Panc1 (cell line): ENCODE results near the gene ACSM4. TPM values are rescaled to one million over a fixed set of nuclear protein-coding genes. Genes with fewer than 3 reads are reported as not detected.

Experiments used
- ATAC-seq: fragments of 200-7000 bp; cut with Tn5 transposase; 2 replicates; pipeline ENCODE4 v1.9.1; 2020; ENCODE audit warnings: mild to moderate bottlenecking, moderate library complexity
- BruUV-seq: library from RNA; stranded (reverse); fragments of 400-500 nt; replicated peaks from 2 replicates; lab custom pipeline; 2021; lab: Mats Ljungman, UMichigan
- CTCF ChIA-PET: fragments of 300-600 bp; sonication (Branson Sonifier 250); formaldehyde crosslinking; loops from one replicate; lab custom pipeline; 2022; ENCODE audit warnings: antibody characterized with exemption; lab: Charles Lee
- POLR2A ChIA-PET: fragments of 300-600 bp; sonication (Branson Sonifier 250); formaldehyde crosslinking; loops from one replicate; lab custom pipeline; 2022; ENCODE audit warnings: antibody characterized with exemption; lab: Charles Lee
- DNase-seq: peaks from one replicate; pipeline ENCODE4 v3.0.0-alpha.2; 2010; ENCODE audit warnings: low read depth, low spot score
- H3K27ac ChIP-seq: 2 replicates; pipeline ENCODE4 v1.5.1; 2011; ENCODE audit warnings: mild to moderate bottlenecking, low read length, inconsistent platforms
- H3K27me3 ChIP-seq: fragments of 200-500 bp; sonication (Bioruptor generic); 2 replicates; pipeline ENCODE4 v1.6.0; 2014; ENCODE audit warnings: low read length, inconsistent platforms; ENCODE audit not compliant: control insufficient read depth, insufficient read depth
- H3K36me3 ChIP-seq: fragments of 200-500 bp; sonication (Bioruptor generic); 2 replicates; pipeline ENCODE4 v1.5.1; 2014; ENCODE audit warnings: inconsistent platforms, mild to moderate bottlenecking, low read length, moderate library complexity; ENCODE audit not compliant: control insufficient read depth, insufficient read depth
- H3K4me1 ChIP-seq: 2 replicates; pipeline ENCODE4 v1.5.1; 2011; ENCODE audit warnings: inconsistent platforms, mild to moderate bottlenecking, low read length, moderate library complexity; ENCODE audit not compliant: control insufficient read depth, insufficient read depth
- H3K4me3 ChIP-seq, 2 experiments: 2 replicates each; pipeline ENCODE4 v1.5.1; 2011 to 2012; ENCODE audit warnings: low read depth in 2 of 2, low read length in 2 of 2, mild to moderate bottlenecking in 2 of 2, inconsistent platforms in 1 of 2, moderate library complexity in 1 of 2
- H3K9me3 ChIP-seq: fragments of 200-500 bp; sonication (Bioruptor generic); 2 replicates; pipeline ENCODE4 v1.5.1; 2014; ENCODE audit warnings: low read depth, mild to moderate bottlenecking, inconsistent platforms, low read length, moderate library complexity; ENCODE audit not compliant: control insufficient read depth, insufficient read depth
- POLR2AphosphoS5 ChIP-seq: IDR thresholded peaks from 2 replicates; pipeline ENCODE4 v1.6.1; 2012; ENCODE audit warnings: mild to moderate bottlenecking, low read depth, low read length, moderate library complexity
- REST ChIP-seq, 2 experiments: IDR thresholded peaks; 2 replicates each; pipeline ENCODE4 v1.6.1; 2011 to 2012; ENCODE audit warnings: low read depth in 2 of 2, control low read depth in 1 of 2, low read length in 1 of 2, mild to moderate bottlenecking in 1 of 2, moderate library complexity in 1 of 2; ENCODE audit not compliant: insufficient read depth in 1 of 2
- SIN3A ChIP-seq: IDR thresholded peaks from 2 replicates; pipeline ENCODE4 v1.6.1; 2012; ENCODE audit warnings: low read depth, mild to moderate bottlenecking, low read length, moderate library complexity, borderline replicate concordance; ENCODE audit not compliant: insufficient read depth
- TCF7L2 ChIP-seq: IDR thresholded peaks from 2 replicates; pipeline ENCODE4 v1.6.1; 2011; ENCODE audit warnings: mild to moderate bottlenecking, low read depth, low read length, inconsistent platforms
- in situ Hi-C: cut with HindIII; loops from 2 replicates; pipeline ENCODE4 v1.10.0; 2016; ENCODE audit warnings: low sequenced_read_pairs, low pct_unique_long_range_greater_than_20kb
- intact Hi-C: fragments of 100-400 bp; cut with micrococcal nuclease; formaldehyde crosslinking; loops from one replicate; pipeline ENCODE4 v1.10.0; 2022; ENCODE audit not compliant: unreplicated experiment
- total RNA-seq: library from RNA; stranded (reverse); gene quantifications from one replicate; pipeline ENCODE4 v1.2.1, GENCODE V29; 2021; ENCODE audit not compliant: unreplicated experiment
- TF ChIP-seq, protein P1 (sequence below): fragments of 450-650 bp; IDR thresholded peaks from 2 replicates; pipeline ENCODE4 v1.5.1; 2017; ENCODE audit warnings: mild to moderate bottlenecking

Gene ACSM4
- total RNA-seq, 1 experiment from 2014 or later: not detected

DNA sequence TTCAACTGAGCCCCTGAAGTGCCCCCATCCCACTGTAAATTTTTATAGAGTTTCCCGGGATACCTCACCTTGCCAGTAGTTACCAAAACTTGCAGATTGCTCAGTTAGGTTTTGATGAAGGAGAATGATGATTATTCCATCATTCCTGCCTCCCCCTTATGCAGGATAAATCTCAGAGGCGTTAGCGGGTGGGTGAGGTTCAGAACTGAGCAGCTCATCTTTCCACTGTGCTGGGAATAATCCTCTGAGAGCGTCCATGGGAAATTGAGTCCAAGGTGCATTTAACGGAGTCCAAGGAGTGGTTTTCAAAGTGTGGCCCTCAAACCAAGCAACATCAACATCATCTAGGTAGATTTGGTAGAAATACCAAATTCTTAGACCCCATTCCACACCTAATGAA is 18.7 kb downstream of the ACSM4 start:
- ATAC-seq: no peak
- BruUV-seq: no TSS peak
- ChIA-PET CTCF (no interaction called here), POLR2A (no interaction called here)
- intact Hi-C loops: no loop called here
- no peaks in the 10 kb centered on the region for H3K4me1 ChIP-seq
- H3K27ac ChIP-seq: no peak overlapping the region
- DNase-seq: no peak
- in situ Hi-C loops: no loop called here
- H3K4me3 ChIP-seq: no peak overlapping the region
- H3K27me3 ChIP-seq: 0 out of 2 replicates have a peak, but pooled peaks cover 2% of the 10 kb centered on the region
- TF ChIP-seq TCF7L2 (no peak), SIN3A (no peak), REST (IDR thresholded peaks at IDR 0.05; ENCODE audit: insufficient read depth in 1 of 2, low read depth in 2 of 2, low read length in 1 of 2) (no peak), POLR2AphosphoS5 (no peak)
- TF ChIP-seq, protein P1, sequence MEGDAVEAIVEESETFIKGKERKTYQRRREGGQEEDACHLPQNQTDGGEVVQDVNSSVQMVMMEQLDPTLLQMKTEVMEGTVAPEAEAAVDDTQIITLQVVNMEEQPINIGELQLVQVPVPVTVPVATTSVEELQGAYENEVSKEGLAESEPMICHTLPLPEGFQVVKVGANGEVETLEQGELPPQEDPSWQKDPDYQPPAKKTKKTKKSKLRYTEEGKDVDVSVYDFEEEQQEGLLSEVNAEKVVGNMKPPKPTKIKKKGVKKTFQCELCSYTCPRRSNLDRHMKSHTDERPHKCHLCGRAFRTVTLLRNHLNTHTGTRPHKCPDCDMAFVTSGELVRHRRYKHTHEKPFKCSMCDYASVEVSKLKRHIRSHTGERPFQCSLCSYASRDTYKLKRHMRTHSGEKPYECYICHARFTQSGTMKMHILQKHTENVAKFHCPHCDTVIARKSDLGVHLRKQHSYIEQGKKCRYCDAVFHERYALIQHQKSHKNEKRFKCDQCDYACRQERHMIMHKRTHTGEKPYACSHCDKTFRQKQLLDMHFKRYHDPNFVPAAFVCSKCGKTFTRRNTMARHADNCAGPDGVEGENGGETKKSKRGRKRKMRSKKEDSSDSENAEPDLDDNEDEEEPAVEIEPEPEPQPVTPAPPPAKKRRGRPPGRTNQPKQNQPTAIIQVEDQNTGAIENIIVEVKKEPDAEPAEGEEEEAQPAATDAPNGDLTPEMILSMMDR: no peak
- no peaks in the 10 kb centered on the region for H3K9me3 ChIP-seq
- no peaks in the 10 kb centered on the region for H3K36me3 ChIP-seq

- intact Hi-C loops (no loop called here), in situ Hi-C loops (no loop called here)
- H3K4me3 ChIP-seq: no peak overlapping the region
- H3K27me3 ChIP-seq: 0 out of 2 replicates have a peak, but pooled peaks cover 2% of the 10 kb centered on the region
- no peaks in the 10 kb centered on the region for H3K4me1 ChIP-seq
- H3K27ac ChIP-seq: no peak overlapping the region
- POLR2A ChIA-PET: no interaction called here
- no TSS peak for BruUV-seq
- CTCF ChIA-PET: no interaction called here
- H3K9me3 ChIP-seq: no peaks in the 10 kb centered on the region
- DNase-seq (no peak), ATAC-seq (no peak)
- no peaks in the 10 kb centered on the region for H3K36me3 ChIP-seq
- no peak for TF ChIP-seq REST (IDR thresholded peaks at IDR 0.05; ENCODE audit: insufficient read depth in 1 of 2, low read depth in 2 of 2, low read length in 1 of 2)
These were observed 20.3 kb downstream of the ACSM4 start for GRCh38 chr12:7324176-7324575.
